Heart right ventricle (tissue), 16 donors: ENCODE results near the gene PLPPR1. TPM values are rescaled to one million over a fixed set of nuclear protein-coding genes. Genes with fewer than 3 reads are reported as not detected.

Source experiments
- ATAC-seq, 8 donors: fragments of 200-7000 bp; cut with Tn5 transposase; one replicate each; pipeline ENCODE4 v1.9.1; 2020; ENCODE audit warnings: mild to moderate bottlenecking in 8 of 8, moderate library complexity in 8 of 8, moderate number of reproducible peaks in 1 of 8
- DNase-seq, 2 donors: peaks; one replicate each; pipeline ENCODE4 v3.0.0-alpha.2; 2020
- H3K27ac ChIP-seq, 10 donors: fragments of 200-600 bp; sonication (generic) in 2 of 10; one replicate each; pipeline versions ENCODE4 v1.5.0 to v1.8.0; 2020 to 2022; ENCODE audit warnings: mild to moderate bottlenecking in 3 of 10
- H3K27me3 ChIP-seq, 7 donors: fragments of 200-600 bp; one replicate each; pipeline ENCODE4 v1.8.0; 2021 to 2022; ENCODE audit warnings: mild to moderate bottlenecking in 2 of 7
- H3K36me3 ChIP-seq, 9 donors: fragments of 200-600 bp; sonication (generic) in 1 of 9; one replicate each; pipeline versions ENCODE4 v1.5.0 to v1.8.0; 2020 to 2022; ENCODE audit warnings: mild to moderate bottlenecking in 2 of 9
- H3K4me1 ChIP-seq, 9 donors: fragments of 200-600 bp; sonication (generic) in 1 of 9; one replicate each; pipeline versions ENCODE4 v1.5.0 to v1.8.0; 2020 to 2022; ENCODE audit warnings: mild to moderate bottlenecking in 4 of 9
- H3K4me3 ChIP-seq, 10 donors: fragments of 200-600 bp; sonication (generic) in 2 of 10; one replicate each; pipeline versions ENCODE4 v1.5.0 to v1.8.0; 2020 to 2022; ENCODE audit warnings: mild to moderate bottlenecking in 7 of 10, moderate library complexity in 2 of 10
- H3K9me3 ChIP-seq, 11 donors: fragments of 200-600 bp in 10 of 11; sonication (generic) in 2 of 11; one replicate each; pipeline versions ENCODE4 v1.5.0 to v1.8.0; 2013 to 2022; ENCODE audit warnings: mild to moderate bottlenecking in 2 of 11, control low read depth in 1 of 11, moderate library complexity in 1 of 11
- CTCF ChIP-seq, 9 donors: fragments of 200-600 bp; sonication (generic) in 2 of 9; IDR thresholded peaks; one replicate each; pipeline versions ENCODE4 v1.5.0 to v1.8.0; 2021 to 2022; ENCODE audit warnings: antibody characterized with exemption in 9 of 9, mild to moderate bottlenecking in 5 of 9, moderate library complexity in 1 of 9
- WGBS, 2 donors: extraction: QIAGEN DNeasy Blood & Tissue Kit; methylation state at CpG; one replicate each; pipeline ENCODE4 v1.1.7; 2013; ENCODE audit warnings: inconsistent platforms in 1 of 2; 5-methylcytosine and 5-hydroxymethylcytosine counted together
- intact Hi-C, 10 donors: fragments of 100-400 bp; cut with DNase I; formaldehyde crosslinking; loops; one replicate each; pipeline versions ENCODE4 v1.11.1 to v1.14.2; 2022
- polyA plus RNA-seq, 2 donors: library from polyadenylated mRNA; stranded (reverse); fragments of 200-250 nt; gene quantifications; one replicate each; pipeline ENCODE4 v1.2.3, GENCODE V29; 2013
- total RNA-seq, 10 donors: library from RNA; stranded (reverse); fragmentation: NEBNext Ultra II Directional in 3 of 10; extraction: Animal tissue kit (Norgen Biotek cat#: 25700) in 3 of 10; gene quantifications; one replicate each; pipeline versions ENCODE4 v1.2.1 to v1.2.4, GENCODE V29; 2021 to 2023
- donor health status: Arrhythmogenic right ventricular cardiomyopathy.
- donor health status: ischemic (EF 13 %, LVEDD 7.1; RV severe dilation, severe dysfunction).
- donor health status: healthy with polysubstance abuse.
- donor health status: DM: no; HTN: yes; CAD: no.
- donor health status: DM: no; HTN: no; CAD: no.
- donor health status: ischemic (EF 25% LVEDD 6.9; RV normal size, moderate dysfunction).
- donor health status: ischemic (EF 25% LVEDD 5.7; RV mildly dilated, moderate dysfunction).
- donor health status: healthy.
- donor health status: DM: yes; HTN: yes; CAD: no.
- donor health status: Ischemic cardiomyopathy.
- donor health status: ischemic (EF 35%, LVEDD 5.7; RV mildly dilated, moderate dysfunction).
- donor health status: nonischemic (EF 11% LVEDD 7.7; RV severe dilation, severe dysfunction).
- donor health status: DM: yes; HTN: yes; CAD: no.
- donor health status: PGD.
- donor health status: ischemic (EF 29% LVEDD 5.4; RV normal size, mild dysfunction).
- donor health status: nonischemic (EF 23%, LVEDD 6.1; RV moderate dilation, normal function).

PLPPR1 gene
- total and polyA plus RNA-seq, 12 donors, result not detected

- TF ChIP-seq CTCF (IDR thresholded peaks at IDR 0.05), result no peak
- ATAC-seq, result no peak
- Histone ChIP-seq H3K27me3 (peaks cover 0 to 43% (median 20%) of the 10 kb centered on the region in 7 donors), H3K27ac (no peak overlapping the region), H3K9me3 (no peaks in the 10 kb centered on the region), H3K4me1 (peaks cover 0 to 4% (median 0%) of the 10 kb centered on the region in 9 donors), H3K4me3 (no peak overlapping the region), H3K36me3 (no peaks in the 10 kb centered on the region)
- no peak for DNase-seq
- intact Hi-C loops, result no loop called here
Measured at GRCh38 chr9:101022704-101023103, 5.8 kb upstream of the PLPPR1 start.

GRCh38 chr9:101025940-101026339 is 2.6 kb upstream of the PLPPR1 start:
- no peak for TF ChIP-seq CTCF (IDR thresholded peaks at IDR 0.05)
- ATAC-seq (no peak), DNase-seq (no peak)
- no peak overlapping the region for H3K27ac ChIP-seq
- H3K4me3 ChIP-seq, result no peak overlapping the region
- 44% methylated on average over 2 of the region's 2 CpGs for WGBS, 2 donors
- H3K27me3 ChIP-seq, result peaks cover 0 to 75% (median 49%) of the 10 kb centered on the region in 7 donors
- intact Hi-C loops, result no loop called here
- H3K36me3 ChIP-seq, result no peaks in the 10 kb centered on the region
- H3K9me3 ChIP-seq, result no peaks in the 10 kb centered on the region
- H3K4me1 ChIP-seq, result peaks cover 0 to 20% (median 6%) of the 10 kb centered on the region in 9 donors

- TF ChIP-seq CTCF (IDR thresholded peaks at IDR 0.05), result no peak
- Histone ChIP-seq H3K4me3 (no peak overlapping the region), H3K36me3 (no peaks in the 10 kb centered on the region), H3K27ac (no peak overlapping the region), H3K27me3 (peaks cover 0 to 84% (median 49%) of the 10 kb centered on the region in 7 donors), H3K4me1 (peaks cover 0 to 20% (median 6%) of the 10 kb centered on the region in 9 donors), H3K9me3 (no peaks in the 10 kb centered on the region)
- intact Hi-C loops, result no loop called here
- ATAC-seq (no peak), DNase-seq (no peak)
- WGBS, 2 donors, result 36 to 38% methylated on average over 4 of the region's 4 CpGs
Measured at GRCh38 chr9:101026824-101027223, 1.7 kb upstream of the PLPPR1 start.

GRCh38 chr9:101027236-101027635 is 1.3 kb upstream of the PLPPR1 start:
- Histone ChIP-seq H3K4me1 (peaks cover 0 to 20% (median 6%) of the 10 kb centered on the region in 9 donors), H3K27ac (no peak overlapping the region), H3K27me3 (peaks cover 0 to 88% (median 49%) of the 10 kb centered on the region in 7 donors), H3K4me3 (no peak overlapping the region), H3K36me3 (no peaks in the 10 kb centered on the region), H3K9me3 (no peaks in the 10 kb centered on the region)
- DNase-seq (no peak), ATAC-seq (no peak)
- no peak for TF ChIP-seq CTCF (IDR thresholded peaks at IDR 0.05)
- WGBS, 2 donors, result 27 to 33% methylated on average over 2 of the region's 2 CpGs
- intact Hi-C loops, result no loop called here
